Epithelial cell of prostate (primary cell): ENCODE data around the gene SNX32.

ENCODE experiments used
- DNase-seq: peaks from one replicate; pipeline ENCODE4 v3.0.0-alpha.2; 2011; ENCODE audit warnings: low read depth, low spot score
- H3K27ac ChIP-seq: fragments of 450-650 bp; 2 replicates; pipeline ENCODE4 v1.5.1; 2017; ENCODE audit warnings: mild to moderate bottlenecking

SNX32 gene

GRCh38 chr11:65864706-65865471 lies 31.1 kb downstream of the SNX32 start:
- no peak for DNase-seq
- no peak overlapping the region for H3K27ac ChIP-seq

- H3K27ac ChIP-seq, result no peak overlapping the region
- DNase-seq, result no peak
Measured at GRCh38 chr11:65865550-65866172, 31.9 kb downstream of the SNX32 start.

GRCh38 chr11:65866509-65867283 lies 32.9 kb downstream of the SNX32 start:
- H3K27ac ChIP-seq, result no peak overlapping the region
- DNase-seq, result no peak

GRCh38 chr11:65867284-65868071 lies 33.7 kb downstream of the SNX32 start:
- no peak overlapping the region for H3K27ac ChIP-seq
- no peak for DNase-seq

- H3K27ac ChIP-seq, result no peak overlapping the region
- DNase-seq, result no peak
Measured at GRCh38 chr11:65868076-65868667, 34.4 kb downstream of the SNX32 start.

GRCh38 chr11:65868907-65869306 lies 35.1 kb downstream of the SNX32 start:
- H3K27ac ChIP-seq, result no peak overlapping the region
- no peak for DNase-seq

- H3K27ac ChIP-seq, result no peak overlapping the region
- no peak for DNase-seq
Measured at GRCh38 chr11:65869643-65870306, 36.0 kb downstream of the SNX32 start.

GRCh38 chr11:65870307-65870658 lies 36.5 kb downstream of the SNX32 start:
- H3K27ac ChIP-seq, result no peak overlapping the region
- DNase-seq, result no peak

- no peak for DNase-seq
- H3K27ac ChIP-seq, result no peak overlapping the region
Measured at GRCh38 chr11:65870706-65871681, 37.2 kb downstream of the SNX32 start.

GRCh38 chr11:65871811-65872548 lies 38.2 kb downstream of the SNX32 start:
- peak overlapping the region; percentile 35 for H3K27ac ChIP-seq

GRCh38 chr11:65872586-65873317 lies 39.0 kb downstream of the SNX32 start, which contains the start of gene EFEMP2:
Gene EFEMP2, minus strand, starts transcription at chr11:65872800. Its CDS starts 446 bp downstream, at chr11:65872354.
- H3K27ac ChIP-seq, result peak within 1 kb of the TSS; percentile 35
- no peak for DNase-seq

More at GRCh38 chr11:65871811-65872548, 38.2 kb downstream of the SNX32 start:
- no peak for DNase-seq

- H3K27ac ChIP-seq, result peak overlapping the region; percentile 35
- DNase-seq, result no peak
Measured at GRCh38 chr11:65873318-65874156, 39.8 kb downstream of the SNX32 start.

- no peak within 1 kb of the TSS for H3K27ac ChIP-seq
- DNase-seq, result no peak
Measured at GRCh38 chr11:65879617-65880016, 45.9 kb downstream of the SNX32 start, which contains the start of gene CTSW. Gene CTSW, plus strand, starts transcription at chr11:65879837. Its CDS starts 18 bp downstream, at chr11:65879855.

GRCh38 chr11:65880027-65880426 lies 46.3 kb downstream of the SNX32 start:
- DNase-seq, result no peak
- no peak overlapping the region for H3K27ac ChIP-seq

GRCh38 chr11:65880844-65881421 lies 47.2 kb downstream of the SNX32 start:
- H3K27ac ChIP-seq, result no peak overlapping the region
- no peak for DNase-seq
